GM19372 (cell line): ENCODE results near the gene C16orf74.

Experiments
- ATAC-seq: cut with Tn5 transposase; IDR thresholded peaks from one replicate; pipeline ENCODE4 v1.9.1; 2021; ENCODE audit warnings: mild to moderate bottlenecking, low read depth, moderate library complexity; ENCODE audit not compliant: unreplicated experiment

The C16orf74 gene

DNA sequence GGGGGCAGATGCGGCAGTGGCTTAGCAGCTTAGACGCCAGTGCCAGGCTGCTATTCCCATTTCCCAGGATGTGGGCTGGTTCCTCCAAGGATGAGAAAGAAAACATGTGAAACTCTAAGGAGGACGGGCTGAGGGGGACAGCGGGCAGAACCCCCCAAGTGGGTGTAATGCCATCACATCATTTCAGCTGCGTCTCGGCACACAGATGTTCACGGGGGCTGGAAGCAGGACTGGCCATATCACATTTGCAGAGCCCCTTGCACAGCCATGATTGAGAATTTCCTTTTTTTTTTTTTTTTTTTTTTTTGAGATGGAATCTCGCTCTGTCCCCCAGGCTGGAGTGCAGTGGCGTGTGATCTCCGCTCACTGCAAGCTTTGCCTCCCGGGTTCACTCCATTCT lies 46.9 kb downstream of the C16orf74 start:
- no peak for ATAC-seq

GRCh38 chr16:85699628-85700027 lies 51.3 kb downstream of the C16orf74 start:
- ATAC-seq, result no peak

GRCh38 chr16:85698935-85699558 lies 51.8 kb downstream of the C16orf74 start:
- ATAC-seq, result no peak

DNA sequence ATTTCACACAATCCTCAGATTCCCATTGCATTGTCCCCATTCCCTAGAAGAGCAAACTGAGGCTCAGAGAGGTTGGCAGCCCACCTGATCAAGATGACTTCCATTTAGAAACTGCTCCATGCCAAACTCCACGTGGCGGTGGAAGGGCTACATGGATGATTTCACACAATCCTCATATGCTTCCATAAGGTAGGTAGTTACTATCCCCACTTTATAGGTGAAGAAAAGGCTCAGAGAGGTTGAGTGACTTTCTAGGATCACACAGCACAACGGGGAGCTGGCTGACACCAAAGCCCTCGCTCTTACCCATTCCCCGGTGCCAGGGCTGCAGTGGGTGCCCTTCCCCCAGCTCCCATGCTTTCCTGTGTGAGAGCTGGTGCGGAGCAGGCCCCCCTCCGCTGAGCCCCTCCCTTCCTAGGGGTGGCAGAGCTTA lies 52.4 kb downstream of the C16orf74 start:
- ATAC-seq, result no peak

DNA sequence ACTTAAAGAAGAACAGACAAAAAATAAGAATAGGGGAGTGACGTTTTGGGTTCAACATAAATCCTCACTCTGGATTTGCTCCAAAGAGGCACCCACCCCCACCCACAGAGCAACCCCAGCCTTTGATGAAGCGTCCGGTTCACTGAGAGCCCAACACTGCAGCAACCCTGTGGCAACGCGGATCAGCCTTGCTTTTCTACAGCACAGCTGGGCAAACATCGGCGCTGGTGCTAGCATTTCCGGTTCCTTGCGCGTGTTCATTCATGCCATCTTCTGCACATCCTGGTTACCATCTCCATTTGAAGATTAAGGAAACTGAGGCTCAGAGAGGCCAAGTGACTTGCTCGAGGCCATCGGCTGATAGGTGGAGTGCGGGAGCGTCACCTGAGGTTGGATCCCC lies 53.5 kb downstream of the C16orf74 start:
- no peak for ATAC-seq

GRCh38 chr16:85696781-85697180 lies 54.1 kb downstream of the C16orf74 start:
- ATAC-seq, result no peak

- ATAC-seq, result no peak
Measured at GRCh38 chr16:85695196-85696128, 55.4 kb downstream of the C16orf74 start.

DNA sequence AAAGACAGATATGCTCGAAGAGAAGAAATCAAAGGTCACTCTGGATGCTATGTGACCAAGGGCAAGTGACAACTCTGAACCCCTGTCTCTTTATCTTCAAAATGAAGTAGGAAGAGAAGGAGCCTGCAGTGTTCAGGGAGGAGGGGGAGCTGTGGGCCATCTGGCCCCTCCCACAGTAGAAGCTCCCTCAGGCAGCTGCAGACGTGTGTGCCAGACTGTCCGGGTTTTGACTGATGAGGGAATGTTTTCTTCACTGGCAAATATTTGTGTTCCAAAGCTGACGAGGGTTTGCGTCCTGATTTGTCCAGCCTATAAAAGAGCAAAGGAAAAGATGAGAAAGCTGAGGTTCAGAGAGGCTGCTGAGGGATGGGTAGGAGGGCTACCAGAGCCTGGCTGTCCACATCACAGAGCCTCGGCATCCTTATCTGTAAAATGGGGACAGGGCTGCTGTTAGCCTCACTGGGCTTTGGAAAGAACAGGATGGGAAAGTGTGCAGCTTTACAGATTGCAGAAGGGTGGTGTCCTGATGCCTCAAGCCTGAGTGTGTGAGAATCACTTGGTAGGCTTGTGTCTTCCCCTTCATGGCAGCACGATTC lies 60.3 kb downstream of the C16orf74 start:
- no peak for ATAC-seq

GRCh38 chr16:85689950-85690320 lies 61.0 kb downstream of the C16orf74 start:
- no peak for ATAC-seq

GRCh38 chr16:85689285-85689949 lies 61.5 kb downstream of the C16orf74 start:
- ATAC-seq, result no peak

GRCh38 chr16:85688586-85689284 lies 62.2 kb downstream of the C16orf74 start, which contains the start of gene GINS2:
TSS of gene GINS2 (minus strand) at chr16:85688954. CDS start at chr16:85688898, 56 bp downstream.
- peak; percentile 93 for ATAC-seq

DNA sequence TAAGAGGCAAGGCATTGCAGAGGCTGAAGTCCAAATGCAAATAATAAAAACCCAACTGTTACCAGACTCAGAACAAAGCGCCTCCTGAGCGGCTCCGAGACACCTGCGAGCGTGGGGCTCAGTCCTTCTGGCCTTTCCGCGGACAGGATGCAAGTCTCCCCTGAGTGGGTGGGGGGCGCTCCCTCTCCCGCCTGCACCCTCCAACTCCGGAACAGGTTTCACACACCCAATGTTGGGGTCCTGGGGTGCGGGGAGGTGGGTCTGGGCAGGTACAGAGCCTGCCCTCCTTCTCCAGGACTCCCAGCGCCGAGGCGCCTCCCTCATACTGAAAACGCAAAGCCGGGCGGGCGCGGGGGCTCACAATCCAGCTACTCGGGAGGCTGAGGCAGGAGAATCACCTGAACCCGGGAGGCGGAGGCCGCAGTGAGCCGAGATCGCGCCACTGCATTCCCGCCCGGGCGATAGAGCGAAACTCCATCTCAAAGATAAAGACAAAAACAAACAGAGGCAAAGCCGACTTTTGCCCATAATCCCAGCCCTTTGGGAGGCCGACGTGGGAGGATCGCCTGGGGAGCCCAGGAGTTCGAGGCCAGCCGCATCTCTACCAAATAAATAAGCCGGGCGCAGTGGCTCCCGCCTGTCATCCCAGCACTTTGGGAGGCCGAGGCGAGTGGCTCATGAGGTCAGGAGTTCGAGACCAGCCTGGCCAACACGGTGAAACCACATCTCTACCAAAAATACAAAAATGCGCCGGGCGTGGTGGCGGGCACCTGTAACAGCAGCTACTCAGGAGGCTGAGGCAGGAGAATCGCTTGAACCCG lies 63.0 kb downstream of the C16orf74 start:
- ATAC-seq, result no peak

DNA sequence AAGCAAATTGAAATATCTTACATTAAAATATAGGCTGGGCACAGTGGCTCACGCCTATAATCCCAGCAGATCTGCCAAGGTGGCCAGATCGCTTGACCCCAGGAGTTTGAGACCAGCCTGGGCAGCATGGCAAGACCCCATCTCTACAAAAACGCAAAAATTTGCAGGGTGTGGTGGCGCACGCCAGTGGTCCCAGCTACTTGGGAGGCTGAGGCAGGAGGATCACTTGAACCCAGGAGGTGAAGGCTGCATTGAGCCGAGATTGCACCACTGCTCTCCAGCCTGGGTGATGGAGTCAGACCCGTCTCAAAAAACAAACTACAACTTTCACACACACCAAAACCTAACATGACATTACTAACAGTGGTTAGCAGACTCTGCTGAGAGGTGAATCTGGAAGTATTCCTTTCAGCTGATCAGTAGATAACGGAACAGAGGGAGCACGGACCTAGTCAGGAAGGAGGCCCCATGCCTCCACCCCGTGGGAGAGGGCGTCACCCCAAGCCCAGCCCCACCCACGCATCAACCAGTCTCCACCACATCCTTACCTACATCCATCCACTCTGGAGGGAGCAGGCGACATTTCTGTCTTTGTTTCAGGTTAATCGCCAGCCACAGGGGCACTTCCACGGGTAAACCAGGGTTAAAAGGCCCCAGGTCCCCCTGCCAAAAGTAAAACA lies 63.8 kb downstream of the C16orf74 start:
- ATAC-seq, result no peak

GRCh38 chr16:85685251-85685650 lies 65.6 kb downstream of the C16orf74 start:
- ATAC-seq, result no peak

DNA sequence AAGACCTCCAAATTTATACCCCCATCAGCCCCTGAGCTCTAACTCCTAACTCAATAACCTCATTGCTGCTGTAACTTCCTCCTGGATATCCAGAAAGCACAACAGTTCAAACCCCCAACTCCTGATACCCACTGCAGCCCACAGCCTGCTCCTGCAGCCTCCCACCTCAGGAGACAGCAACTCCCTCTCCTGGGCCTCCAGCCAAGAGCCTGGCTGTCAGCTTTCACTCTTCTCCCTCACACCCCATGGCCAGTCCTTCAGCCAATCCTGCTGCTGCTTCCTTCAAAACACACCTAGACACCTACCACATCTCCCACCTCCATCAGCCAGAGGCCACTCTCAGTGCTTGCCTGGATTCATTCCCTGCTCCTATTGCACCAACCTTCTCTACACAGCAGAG lies 67.5 kb downstream of the C16orf74 start:
- ATAC-seq, result no peak

- ATAC-seq, result no peak
Measured at GRCh38 chr16:85682516-85682915, 68.4 kb downstream of the C16orf74 start.

DNA sequence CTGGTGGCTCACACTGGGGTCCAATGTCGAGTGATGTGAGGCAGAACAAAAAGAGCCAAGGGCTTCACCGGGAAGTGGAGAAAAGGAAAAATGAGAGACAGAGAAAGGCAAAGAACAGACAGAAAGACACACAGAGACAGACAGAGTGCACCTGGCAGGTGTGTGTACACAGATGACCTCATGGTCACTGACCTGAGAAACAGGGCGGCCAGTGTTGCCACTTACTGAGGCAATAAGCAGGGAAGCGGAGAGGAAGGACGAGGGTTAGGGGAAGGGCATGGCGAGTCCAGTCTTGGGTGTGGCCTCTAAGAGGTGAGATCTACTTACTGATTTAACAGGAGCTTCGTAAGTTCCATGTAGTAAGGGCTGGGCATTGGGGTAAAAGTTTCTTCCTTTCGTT lies 69.6 kb downstream of the C16orf74 start:
- no peak for ATAC-seq

DNA sequence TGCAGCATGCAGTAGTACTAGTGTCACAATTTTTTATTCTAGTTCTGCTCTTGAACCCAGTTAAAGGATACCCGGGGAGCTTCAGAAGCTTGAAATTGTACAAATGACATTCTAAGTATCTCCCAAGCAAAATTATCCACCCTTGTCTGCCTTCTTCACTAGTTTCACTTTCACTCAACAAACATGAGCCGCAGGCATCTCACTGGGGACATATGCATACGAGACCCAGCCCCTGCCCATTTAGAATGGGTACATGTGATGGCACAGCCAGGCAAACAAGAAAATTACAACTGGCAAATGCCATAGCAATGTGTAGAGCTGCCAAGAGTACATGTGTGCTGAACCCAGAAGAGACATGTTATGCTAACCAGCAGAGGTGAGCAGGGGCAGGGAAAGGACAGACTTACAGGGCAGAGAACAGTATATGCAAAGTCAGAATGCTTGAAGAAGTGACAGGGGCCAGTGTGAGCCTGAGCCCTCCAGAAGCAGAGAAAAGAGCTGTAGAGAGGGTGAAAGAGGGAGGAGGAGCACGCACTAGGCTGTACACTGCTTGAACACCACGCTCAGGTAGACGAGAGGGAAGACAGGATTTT lies 70.4 kb downstream of the C16orf74 start:
- ATAC-seq, result no peak
